ENCODE measurements around the gene KRTAP12-1.
A peak's percentile ranks its signal among the peaks of the same experiment; 100 is the strongest.
"Not testable (repeated sequence)": the region's sequence is repeated elsewhere in the genome, so short reads cannot be mapped to it uniquely, and the experiment has no call there.

KRTAP12-1 gene

DNA sequence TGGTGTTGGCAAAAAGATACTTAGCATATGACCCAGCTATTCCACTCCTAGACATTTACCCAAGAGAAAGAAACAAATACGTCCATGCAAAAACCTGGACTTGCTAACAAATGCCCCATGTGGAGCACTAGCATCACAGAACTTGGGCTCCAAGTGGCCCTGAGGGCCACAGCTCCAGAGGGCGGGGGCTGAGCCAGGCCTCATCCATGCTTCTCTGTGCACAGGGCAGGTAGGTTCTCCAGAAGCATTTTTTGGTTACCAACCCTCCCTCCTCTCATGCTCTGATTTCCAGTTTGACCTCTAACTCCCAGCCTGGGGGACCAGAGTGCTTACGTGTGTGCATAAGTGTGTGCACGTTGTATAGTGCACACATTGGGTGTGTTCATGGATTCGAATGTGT, 17.3 kb downstream of the KRTAP12-1 start:
- no peak for DNase-seq

DNA sequence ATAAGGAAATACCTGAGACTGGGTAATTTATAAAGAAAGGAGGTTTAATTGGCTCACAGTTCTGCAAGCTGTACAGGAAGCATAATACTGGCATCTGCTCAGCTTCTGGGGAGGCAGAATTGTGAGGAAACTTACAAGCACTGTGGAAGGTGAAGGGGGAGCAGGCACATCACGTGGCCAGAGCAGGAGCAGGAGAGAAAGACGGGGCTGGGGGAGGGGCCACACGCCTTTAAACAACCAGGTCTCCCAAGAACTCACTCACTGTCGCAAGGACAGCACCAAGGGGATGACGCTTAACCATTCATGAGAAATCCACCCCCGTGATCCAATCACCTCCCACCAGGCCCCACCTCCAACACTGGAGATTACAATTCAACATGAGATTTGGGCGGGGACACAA, 20.4 kb downstream of the KRTAP12-1 start:
- DNase-seq, result not testable (repeated sequence)

DNA sequence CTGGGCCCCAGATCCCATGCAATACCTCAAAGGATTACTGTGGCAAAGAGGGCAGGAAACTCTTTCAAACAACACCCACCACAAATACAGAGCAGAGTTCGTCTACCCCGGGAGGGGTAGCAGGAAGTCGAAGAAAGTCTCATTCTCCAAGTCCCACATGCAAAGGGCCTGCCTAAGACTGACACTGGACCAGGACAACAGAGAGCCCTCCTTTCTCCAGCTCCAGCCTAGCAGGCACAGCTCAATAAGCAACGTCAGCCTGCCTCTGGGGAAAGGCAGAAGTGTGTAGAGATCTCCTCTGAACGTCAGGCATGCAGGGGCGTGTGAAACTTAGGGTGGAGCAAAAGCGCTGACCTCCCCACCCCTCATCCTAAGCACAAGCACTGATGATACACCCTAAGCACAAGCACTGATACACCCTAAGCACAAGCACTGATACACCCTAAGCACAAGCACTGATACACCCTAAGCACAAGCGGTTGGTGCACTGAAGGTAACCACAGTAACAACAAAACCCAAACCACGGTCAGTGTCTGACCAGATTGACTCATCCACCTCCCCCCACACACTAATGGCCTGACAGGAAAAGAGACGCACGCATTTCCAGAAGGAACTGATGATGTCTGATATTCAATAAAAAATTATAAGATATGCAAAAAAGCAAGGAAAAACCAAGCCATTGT, 22.9 kb downstream of the KRTAP12-1 start:
- no peak for DNase-seq

DNA sequence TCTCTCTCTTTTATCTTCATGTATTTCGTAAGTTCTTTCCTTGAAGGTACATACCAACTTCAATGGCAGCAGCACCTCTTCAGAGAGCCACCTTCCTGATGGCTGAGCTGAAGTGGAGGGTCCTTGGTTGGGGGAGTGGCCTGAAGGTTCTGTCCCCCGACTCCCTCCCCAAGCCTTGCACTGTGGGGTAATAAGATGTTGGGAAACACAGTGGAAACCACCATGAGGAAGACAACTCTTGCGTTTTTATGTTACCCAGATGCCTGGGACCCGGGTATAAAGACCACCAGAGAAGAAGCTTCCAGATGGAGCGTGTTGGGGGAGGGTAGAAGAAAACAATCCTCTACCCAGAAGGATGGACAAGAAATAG, 23.4 kb downstream of the KRTAP12-1 start:
- no peak for DNase-seq

DNA sequence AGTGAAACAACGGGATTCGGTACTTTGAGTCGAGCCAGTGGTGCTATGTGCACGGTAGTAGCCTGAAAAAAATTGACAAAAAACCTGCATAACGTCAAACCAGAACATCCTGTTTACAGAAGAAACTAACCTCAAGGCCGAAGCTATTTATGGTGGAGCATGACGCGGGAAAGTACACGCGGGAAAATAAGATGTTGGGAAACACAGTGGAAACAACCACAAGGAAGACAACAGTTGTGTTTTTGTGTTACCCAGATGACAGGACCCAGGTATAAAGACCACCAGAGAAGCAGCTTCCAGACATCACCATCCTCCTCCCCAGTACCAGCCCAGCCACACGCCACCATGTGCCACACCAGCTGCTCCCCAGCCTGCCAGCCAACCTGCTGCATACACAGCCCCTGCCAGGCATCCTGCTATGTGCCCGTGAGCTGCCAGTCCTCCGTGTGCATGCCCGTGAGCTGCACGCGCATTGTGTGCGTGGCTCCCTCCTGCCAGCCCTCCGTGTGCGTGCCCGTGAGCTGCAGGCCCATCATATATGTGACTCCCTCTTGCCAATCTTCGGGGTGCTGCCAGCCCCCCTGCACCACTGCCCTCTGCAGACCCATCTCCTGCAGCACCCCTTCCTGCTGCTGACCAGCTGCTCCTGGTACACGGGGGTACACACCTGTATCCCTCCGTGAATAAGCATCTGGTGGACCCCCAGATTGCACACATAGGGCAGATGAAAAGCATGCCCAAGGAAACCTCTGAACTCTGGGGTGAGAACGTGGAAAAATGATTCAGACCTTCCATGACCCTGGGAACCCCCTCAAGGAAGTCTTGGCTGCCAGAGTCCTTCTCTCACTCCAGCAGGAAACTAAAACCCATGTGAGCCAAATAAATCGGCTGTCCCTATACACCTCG, 24.1 kb downstream of the KRTAP12-1 start, which contains the start of gene KRTAP12-3:
TSS of gene KRTAP12-3 (plus strand) at position 298 of the 906 bp plus-strand sequence. CDS start at position 346, 48 bp downstream.
- DNase-seq, result no peak

DNA sequence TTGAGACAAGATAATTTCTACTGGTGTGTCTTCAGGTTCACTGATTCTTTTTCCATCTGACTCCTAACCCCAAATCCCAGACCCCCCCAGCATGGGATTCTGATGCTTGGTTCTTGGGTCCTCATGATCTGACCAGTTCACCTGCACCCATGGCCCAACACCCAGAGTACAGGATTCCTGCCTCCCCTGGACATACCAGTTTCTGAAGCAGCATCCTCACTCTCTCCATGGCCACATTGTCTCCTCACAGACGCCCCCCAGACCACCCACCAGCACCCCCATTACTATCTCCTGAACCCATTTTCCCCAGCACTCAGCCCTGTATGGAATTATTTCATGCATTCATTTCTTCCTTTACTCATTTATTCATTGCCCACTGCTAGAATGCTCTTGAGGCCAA, 25.1 kb downstream of the KRTAP12-1 start:
- DNase-seq, result no peak

DNA sequence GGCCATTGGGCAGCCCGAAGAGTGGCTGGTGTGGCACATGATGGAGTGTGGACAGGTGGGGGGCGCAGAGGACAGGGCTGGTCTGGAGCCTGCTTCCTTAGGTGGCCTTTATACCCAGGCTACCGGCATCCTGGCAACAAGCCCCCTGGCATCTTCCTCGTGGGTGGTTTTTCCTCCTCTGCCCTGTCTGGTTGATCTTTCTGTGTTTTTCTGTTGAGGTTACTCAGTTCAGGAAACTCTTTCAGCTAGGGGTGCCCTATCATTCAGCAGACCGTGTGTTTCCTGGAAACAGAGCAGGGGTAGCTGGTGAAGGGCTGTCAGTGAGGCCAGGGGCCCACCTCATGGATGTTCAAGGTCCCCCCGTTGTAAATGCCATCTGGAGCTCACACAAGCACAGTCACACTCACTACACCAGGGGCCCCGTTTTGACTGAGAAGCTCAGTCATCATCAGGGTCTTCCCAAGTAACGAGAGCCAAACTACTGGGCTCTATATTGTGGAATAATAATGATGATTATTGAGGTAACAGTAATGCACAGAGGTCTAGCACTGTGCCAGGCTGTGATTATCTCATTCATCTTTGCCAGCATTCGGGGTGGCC, 27.3 kb downstream of the KRTAP12-1 start, which contains the start of gene KRTAP12-4:
TSS of gene KRTAP12-4 (minus strand) at position 84 of the 600 bp plus-strand sequence. CDS start at position 39, 45 bp downstream.
- DNase-seq, result no peak

DNA sequence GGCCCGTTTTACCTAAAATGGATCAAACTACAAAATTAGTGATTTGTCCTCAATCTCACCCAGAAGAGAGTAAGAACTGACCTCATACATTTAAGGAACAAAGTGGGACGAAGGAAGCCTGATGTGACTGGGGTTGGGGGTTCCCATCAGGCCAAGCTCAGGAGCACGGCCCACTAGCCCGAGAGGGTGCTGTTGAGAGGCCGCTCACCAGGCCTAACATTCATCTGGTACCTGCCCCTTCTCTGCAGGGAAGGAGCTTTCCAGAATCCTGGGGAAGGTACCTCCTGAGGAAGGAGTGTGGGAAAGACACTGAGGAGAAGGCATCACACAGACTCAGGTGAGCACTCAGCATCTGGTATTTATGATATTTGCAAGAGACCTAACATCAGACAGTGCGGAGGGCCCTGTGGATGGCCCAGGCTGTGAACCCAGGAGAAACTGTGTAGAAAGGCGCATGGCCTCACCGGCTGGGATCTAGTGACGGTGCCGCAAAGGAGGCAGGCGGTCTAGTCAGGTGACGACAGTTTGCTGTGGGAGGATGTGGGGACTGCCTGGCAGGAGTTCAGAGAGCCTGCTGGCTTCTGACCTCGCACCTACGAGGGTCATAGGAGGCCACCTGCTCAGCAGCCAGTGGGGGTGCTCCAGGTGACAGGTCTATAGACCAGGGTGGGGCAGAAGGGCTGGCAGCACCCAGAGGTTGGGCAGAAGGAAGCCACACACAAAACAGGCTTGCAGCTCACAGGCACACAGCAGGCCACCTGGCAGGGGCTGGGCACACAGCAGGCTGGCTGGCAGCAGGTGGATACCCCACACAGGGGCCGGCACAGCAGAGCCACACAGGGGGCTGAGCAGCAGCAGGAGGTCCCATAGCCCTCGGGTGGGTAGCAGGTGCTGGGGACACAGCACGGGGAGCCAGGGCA, 28.0 kb downstream of the KRTAP12-1 start:
- DNase-seq, result peak; percentile 25

DNA sequence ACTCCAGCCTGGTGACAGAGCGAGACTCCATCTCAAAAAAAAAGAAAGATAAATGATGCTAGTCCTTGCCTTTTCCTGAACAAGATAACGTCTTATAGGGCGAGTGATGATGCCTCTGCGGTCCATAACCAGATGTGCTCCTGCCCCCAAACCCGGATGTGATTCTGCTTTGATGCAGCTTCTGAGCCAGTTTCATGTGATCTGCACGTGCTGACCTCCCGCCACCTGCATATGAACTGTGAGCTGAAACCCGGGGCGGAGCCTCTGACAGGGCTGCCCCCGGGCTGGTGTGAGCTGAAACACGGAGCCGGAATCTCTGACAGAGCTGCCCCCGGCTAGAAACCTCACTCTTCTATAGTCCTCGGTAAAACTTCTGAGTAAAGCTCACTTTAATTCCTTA, 28.8 kb downstream of the KRTAP12-1 start:
- no peak for DNase-seq

DNA sequence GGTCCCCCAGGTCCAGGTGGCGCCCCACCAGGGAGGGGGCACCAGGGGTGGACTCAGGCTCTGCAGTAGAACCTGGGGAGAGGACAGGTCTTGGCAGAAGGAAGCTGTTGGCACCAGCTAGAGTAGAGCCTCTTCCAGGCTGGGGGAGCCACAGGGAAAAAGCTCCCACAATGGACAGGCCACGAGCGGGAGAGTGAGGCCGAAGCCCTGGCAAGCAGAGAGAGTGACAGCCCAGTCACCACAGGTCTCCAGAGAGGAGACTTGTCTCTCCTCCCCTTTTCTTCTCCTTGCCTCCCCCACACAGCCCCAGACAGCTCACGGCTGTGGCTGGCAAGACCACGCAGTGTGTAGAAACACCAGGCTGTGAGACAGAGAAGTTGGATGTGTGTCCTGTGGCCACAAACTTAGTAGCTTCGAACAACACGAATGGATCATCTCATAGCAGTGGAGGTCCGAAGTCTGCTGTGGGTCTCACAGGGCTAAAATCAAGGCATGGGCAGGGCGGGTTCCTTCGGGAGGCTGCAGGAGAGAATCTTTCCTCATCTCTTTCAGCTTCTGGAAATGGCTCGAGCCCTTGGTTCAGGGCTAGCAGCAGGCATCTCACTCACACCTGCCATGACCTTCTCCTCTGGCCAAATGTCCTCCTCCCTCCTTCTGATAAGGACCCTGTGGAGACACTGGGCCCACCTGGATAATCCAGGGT, 30.8 kb downstream of the KRTAP12-1 start:
- DNase-seq, result no peak

DNA sequence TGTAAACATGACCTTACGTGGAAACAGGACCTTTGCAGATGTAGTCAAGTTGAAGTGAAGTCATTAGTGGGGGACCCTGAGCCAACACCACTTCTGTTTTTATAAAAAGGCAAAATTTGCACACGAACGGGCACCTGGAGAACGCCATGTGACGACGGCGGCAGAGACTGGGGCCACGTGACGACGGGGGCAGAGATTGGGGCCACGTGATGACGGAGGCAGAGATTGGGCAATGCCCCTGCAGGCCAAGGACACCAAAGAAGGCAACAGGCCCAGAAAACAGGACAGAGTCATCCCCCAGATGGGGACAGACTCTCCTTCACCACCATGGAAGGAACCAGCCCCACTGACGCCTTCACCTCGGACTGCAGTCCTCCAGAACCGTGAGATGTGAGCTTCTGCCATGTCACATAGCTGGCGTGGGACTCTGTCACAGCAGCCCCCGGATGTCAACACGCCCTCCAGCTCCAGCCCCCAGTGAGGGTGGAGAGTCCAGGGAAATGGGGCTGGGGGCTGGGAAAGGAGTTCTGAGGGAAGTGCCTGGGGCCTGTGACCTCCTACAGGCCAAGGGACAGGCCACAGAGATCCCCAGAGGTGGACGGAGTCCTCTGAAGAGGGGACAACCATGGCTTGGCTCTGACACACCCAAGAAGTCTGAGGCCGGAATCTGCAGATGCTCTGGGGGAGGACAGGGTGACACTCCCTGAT, 31.5 kb downstream of the KRTAP12-1 start:
- DNase-seq, result no peak

DNA sequence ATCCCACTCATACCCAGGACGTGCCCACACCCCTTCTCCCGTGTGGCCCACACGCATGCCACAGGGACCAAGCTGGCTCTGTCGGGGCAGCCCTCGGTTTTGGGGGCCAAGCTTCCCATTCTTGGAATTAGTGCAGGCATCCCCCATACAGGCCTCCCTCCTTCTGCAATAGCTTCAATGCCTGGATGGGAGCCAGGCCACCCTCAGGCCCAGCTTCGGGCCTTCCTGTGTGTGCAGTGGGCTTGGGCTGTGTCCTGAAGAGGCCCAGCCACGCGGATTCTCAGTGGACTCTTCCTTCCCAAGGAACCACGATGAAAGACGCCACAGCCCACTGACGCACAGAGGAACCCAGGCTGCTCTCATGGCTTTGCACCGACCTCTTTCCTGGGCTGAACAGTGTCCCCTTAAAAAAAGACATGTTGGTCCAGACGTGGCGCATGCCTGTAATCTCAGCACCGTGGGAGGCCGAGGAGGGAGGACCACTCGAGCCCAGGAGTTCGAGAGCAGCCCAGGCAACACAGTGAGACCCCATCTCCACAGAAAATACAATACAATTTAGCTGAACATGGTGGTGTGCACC, 32.4 kb downstream of the KRTAP12-1 start:
- no peak for DNase-seq

DNA sequence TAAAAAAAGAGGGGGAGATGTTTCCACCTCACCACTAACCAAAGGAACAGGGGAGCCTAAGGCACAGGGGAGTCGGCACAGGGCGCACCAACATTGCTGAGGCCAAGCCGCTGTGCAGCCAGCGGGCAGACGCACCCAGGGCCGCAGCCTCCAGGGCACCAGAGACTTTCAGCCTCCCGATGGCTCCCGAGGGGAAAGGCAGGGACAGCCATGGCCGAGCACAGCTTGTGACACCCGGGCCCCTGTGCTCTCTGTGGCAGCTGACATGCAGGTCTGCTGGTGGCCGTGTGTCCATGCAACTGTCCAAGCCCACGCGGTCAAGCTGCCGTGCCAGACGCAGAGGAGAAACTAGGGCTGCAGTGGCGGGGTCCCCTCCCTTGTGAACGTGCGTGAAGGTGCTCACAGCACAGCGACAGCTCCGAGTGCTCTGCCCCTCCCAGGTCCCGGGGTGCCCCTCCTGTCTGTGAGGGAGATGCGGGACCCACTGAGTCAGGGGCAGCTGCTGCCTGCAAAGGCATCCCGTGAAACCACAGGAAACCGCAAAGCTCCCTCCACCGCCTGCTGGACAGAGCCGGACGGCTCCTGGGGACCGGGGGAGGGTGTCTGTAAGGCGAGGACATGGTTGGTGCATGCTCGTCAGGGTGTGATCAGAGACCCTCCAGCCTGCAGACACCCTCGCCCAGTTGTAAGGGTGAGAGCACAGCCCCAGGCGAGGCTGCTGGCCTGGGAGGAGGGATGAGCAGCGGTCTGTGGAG, 33.2 kb downstream of the KRTAP12-1 start:
- DNase-seq, result no peak

DNA sequence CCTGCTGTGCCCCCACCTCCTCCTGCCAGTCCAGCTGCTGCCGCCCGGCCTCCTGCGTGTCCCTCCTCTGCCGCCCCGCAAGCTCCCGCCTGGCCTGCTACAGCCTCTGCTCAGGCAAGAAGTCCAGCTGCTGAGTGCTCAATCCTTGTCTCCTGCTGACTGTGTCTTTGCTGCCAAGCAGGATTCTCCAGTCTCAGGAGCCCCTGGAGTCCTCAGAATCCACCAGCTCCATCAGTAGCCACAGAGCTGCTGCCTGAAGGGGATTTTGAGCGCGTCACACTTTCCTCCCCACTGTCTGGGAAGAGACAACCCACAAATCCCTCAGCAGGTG, 34.8 kb downstream of the KRTAP12-1 start:
- DNase-seq, result no peak

DNA sequence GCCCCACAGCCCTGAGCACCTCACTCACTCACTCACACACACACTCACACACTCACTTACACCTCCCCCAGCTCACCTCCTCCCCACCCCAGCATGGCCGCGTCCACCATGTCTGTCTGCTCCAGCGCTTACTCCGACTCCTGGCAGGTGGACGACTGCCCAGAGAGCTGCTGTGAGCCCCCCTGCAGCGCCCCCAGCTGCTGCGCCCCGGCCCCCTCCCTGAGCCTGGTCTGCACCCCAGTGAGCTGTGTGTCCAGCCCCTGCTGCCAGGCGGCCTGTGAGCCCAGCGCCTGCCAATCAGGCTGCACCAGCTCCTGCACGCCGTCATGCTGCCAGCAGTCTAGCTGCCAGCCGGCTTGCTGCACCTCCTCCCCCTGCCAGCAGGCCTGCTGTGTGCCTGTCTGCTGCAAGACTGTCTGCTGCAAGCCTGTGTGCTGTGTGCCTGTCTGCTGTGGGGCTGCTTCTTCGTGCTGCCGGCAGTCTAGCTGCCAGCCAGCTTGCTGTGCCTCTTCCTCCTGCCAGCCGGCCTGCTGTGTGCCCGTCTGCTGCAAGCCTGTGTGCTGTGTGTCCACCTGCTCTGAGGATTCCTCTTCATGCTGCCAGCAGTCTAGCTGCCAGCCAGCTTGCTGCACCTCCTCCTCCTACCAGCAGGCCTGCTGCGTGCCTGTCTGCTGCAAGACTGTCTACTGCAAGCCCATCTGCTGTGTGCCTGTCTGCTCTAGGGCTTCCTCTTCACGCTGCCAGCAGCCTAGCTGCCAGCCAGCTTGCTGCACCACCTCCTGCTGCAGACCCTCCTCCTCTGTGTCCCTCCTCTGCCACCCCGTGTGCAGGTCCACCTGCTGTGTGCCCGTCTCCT, 35.4 kb downstream of the KRTAP12-1 start, which contains the start of gene KRTAP10-11:
TSS of gene KRTAP10-11 (plus strand) at position 49 of the 856 bp plus-strand sequence. CDS start at position 94, 45 bp downstream.
- DNase-seq, result peak; percentile 64

DNA sequence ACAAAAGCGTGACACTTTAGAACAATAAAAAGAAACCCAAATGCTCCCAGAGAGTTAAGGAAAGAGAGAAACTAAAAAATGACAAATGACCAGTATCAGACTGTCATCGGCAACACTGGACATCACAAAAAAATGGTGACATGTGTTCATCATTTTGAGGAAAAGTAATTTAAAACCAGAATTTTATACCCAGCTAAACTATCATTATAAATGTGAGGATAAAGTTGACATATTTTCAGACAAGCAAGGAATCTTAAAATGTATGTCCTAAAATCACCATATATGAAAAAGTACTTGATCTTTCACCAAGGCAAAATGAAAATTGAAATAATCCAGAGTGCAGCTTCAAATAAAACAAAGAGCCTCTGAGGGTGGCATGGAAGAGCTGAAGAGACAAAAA, 37.1 kb downstream of the KRTAP12-1 start:
- no peak for DNase-seq

DNA sequence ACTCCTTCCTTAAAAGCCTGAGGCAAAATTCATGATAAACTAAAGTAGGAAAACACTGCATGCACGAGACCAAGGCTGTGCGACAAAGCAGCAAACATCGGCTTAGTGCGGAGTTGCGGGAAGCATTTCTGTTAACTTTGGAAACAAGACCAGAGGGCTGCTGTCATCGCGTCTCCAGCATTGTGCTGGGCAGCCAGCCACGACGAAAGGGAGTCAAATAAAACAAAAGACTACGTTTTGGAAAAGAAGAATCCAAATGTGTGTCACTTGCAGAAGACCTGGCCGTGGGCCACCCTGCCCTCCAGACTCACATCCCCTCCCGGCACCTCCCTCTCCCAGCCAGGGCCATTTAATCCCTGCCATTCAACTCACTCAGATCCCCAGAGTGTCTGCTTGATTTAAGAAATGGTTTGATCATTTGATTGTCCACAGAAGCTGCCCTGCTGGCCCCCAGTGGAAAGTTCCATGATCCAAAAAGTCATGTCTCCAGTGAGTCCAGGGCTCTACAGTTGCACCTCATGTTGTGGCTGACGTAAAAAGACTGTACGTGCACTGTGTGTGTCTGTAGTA, 38.1 kb downstream of the KRTAP12-1 start:
- no peak for DNase-seq

DNA sequence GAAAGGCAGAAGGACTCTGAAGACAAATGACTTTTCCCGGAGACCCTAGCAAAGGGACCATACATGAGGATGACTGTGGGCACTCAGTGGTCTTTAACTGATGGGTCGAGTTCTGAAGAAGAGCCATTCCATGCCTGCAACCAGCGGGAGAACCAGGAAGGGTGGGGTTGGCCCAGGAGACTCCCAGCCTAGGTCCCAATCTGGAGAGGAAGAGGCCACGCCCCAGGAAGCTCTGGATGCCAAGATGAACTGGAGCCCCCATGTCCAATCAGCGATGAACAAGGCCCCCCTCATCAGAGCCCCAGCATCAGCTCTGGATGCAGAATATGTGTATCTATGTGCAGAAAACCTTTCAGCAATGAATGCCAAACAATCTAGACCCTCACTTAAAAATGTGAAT, 41.2 kb downstream of the KRTAP12-1 start:
- no peak for DNase-seq

DNA sequence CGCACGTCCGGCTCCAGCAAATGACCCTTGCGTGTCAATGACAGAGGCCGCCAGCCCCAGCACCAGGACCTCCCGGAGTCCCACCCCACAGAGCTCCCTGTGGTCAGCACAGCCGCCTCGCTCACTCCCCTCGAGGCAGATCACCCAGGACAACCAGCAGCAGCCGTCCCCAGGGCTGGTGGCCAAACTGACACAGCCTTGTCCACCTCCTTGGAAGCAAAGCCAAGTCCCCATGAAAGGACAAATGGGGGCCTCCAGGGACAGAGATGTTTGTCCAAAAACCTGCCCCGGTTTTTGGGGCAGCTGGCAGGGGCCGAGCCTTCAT, 42.7 kb downstream of the KRTAP12-1 start:
- no peak for DNase-seq
